Kidney (tissue), 14 donors: Measurements from ENCODE around the gene USP24. TPM values are rescaled to one million over a fixed set of nuclear protein-coding genes. Genes with fewer than 3 reads are reported as not detected.

Experiments used
- DNase-seq, 5 donors: peaks; one replicate each; pipeline ENCODE4 v3.0.0-alpha.2; 2013 to 2020
- FAIRE-seq: peaks from 2 replicates; lab custom pipeline; 2012; peaks lifted over from hg19 to GRCh38; lab: Jason Lieb, UNC
- H3K27ac ChIP-seq, 2 donors: one replicate each; pipeline ENCODE4 v1.7.0; 2013; ENCODE audit warnings: low read depth in 2 of 2, low read length in 2 of 2, inconsistent platforms in 1 of 2
- H3K27me3 ChIP-seq: one replicate; pipeline ENCODE4 v1.7.1; 2013; ENCODE audit warnings: low read length, inconsistent platforms; ENCODE audit not compliant: control insufficient read depth, insufficient read depth
- H3K36me3 ChIP-seq, 3 donors: one replicate each; pipeline versions ENCODE4 v1.7.0 to v1.7.1; 2013; ENCODE audit warnings: low read length in 3 of 3, control low read depth in 1 of 3, inconsistent platforms in 1 of 3; ENCODE audit not compliant: insufficient read depth in 3 of 3, control insufficient read depth in 2 of 3
- H3K4me1 ChIP-seq, 3 donors: one replicate each; pipeline versions ENCODE4 v1.7.0 to v1.7.1; 2013; ENCODE audit warnings: low read length in 3 of 3, inconsistent platforms in 1 of 3, low read depth in 1 of 3; ENCODE audit not compliant: control insufficient read depth in 2 of 3, insufficient read depth in 2 of 3
- H3K4me3 ChIP-seq, 3 donors: one replicate each; pipeline versions ENCODE4 v1.7.0 to v1.8.1; 2013; ENCODE audit warnings: low read length in 3 of 3, control low read depth in 1 of 3, inconsistent platforms in 1 of 3
- H3K9ac ChIP-seq, 3 donors: one replicate each; pipeline versions ENCODE4 v1.7.0 to v1.7.1; 2013; ENCODE audit warnings: low read length in 3 of 3, control low read depth in 1 of 3, inconsistent platforms in 1 of 3
- H3K9me3 ChIP-seq, 3 donors: one replicate each; pipeline versions ENCODE4 v1.7.0 to v1.7.1; 2013; ENCODE audit warnings: low read length in 3 of 3, control low read depth in 1 of 3, inconsistent platforms in 1 of 3; ENCODE audit not compliant: control insufficient read depth in 2 of 3, insufficient read depth in 1 of 3
- intact Hi-C: fragments of 100-400 bp; cut with DNase I; formaldehyde crosslinking; loops from one replicate; pipeline ENCODE4 v1.11.1; 2022
- polyA plus RNA-seq: library from polyadenylated mRNA; stranded (reverse); fragments of 350-450 nt; fragmentation: Illumina TruSeq; extraction: RNeasy Lipid Tissue Mini Kit (QIAGEN cat#74804); gene quantifications from one replicate; pipeline ENCODE4 v1.2.3, GENCODE V29; 2014; ENCODE audit warnings: low read depth, low replicate concordance; ENCODE audit not compliant: insufficient read depth
- total RNA-seq: library from RNA; stranded (reverse); fragmentation: NEBNext Ultra II Directional; extraction: Animal tissue kit (Norgen Biotek cat#: 25700); gene quantifications from one replicate; pipeline ENCODE4 v1.2.1, GENCODE V29; 2021
- TF ChIP-seq, protein P1 (sequence below): IDR thresholded peaks from 3 replicates; pipeline ENCODE4 v1.5.1; 2012; ENCODE audit warnings: mild to moderate bottlenecking, moderate library complexity, borderline replicate concordance; ENCODE audit not compliant: insufficient read depth; ENCODE audit errors: extremely low read depth
- donor health status: control.
- donor health status: control.
- donor health status: control.
- donor health status: control.
- donor health status: control.
- donor health status: DM: yes; HTN: yes; CAD: no.
- donor health status: Normal renal cell carcinoma (clear cell type).

The USP24 gene
- total and polyA plus RNA-seq, 2 donors from 2014 or later, result 10.1 to 49.2 TPM

DNA sequence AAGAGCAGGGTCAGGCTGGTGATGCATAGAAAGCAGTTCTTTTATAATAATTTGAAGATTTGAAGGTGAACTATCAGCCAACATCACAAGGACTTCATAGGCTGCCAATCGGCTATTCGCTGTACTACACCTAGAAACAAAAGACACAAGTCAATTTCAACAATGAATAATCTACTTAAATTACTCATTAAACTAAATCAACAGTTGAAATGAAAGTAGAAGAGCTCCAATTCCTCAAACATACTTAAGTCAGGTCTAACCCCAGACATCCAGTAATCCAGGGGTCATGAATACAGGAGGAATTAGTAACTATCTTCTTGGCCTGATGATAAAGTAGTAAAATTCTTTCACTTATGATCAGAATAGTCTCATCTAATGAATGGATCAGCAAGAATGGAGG is 111.3 kb downstream of the USP24 start:
- TF ChIP-seq, protein P1, sequence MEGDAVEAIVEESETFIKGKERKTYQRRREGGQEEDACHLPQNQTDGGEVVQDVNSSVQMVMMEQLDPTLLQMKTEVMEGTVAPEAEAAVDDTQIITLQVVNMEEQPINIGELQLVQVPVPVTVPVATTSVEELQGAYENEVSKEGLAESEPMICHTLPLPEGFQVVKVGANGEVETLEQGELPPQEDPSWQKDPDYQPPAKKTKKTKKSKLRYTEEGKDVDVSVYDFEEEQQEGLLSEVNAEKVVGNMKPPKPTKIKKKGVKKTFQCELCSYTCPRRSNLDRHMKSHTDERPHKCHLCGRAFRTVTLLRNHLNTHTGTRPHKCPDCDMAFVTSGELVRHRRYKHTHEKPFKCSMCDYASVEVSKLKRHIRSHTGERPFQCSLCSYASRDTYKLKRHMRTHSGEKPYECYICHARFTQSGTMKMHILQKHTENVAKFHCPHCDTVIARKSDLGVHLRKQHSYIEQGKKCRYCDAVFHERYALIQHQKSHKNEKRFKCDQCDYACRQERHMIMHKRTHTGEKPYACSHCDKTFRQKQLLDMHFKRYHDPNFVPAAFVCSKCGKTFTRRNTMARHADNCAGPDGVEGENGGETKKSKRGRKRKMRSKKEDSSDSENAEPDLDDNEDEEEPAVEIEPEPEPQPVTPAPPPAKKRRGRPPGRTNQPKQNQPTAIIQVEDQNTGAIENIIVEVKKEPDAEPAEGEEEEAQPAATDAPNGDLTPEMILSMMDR, result no peak
- no peaks in the 10 kb centered on the region for H3K27me3 ChIP-seq
- H3K4me3 ChIP-seq, result no peak overlapping the region
- peaks cover 0 to 13% (median 6%) of the 10 kb centered on the region in 3 donors for H3K4me1 ChIP-seq
- intact Hi-C loops, result no loop called here
- DNase-seq (peak in 2 of 5 donors; percentile 3 to 16), FAIRE-seq (peak; percentile 56)
- peaks cover 15 to 57% (median 28%) of the 10 kb centered on the region in 3 donors for H3K36me3 ChIP-seq
- no peak overlapping the region for H3K27ac ChIP-seq
- no peak overlapping the region for H3K9ac ChIP-seq
- H3K9me3 ChIP-seq, result no peaks in the 10 kb centered on the region

DNA sequence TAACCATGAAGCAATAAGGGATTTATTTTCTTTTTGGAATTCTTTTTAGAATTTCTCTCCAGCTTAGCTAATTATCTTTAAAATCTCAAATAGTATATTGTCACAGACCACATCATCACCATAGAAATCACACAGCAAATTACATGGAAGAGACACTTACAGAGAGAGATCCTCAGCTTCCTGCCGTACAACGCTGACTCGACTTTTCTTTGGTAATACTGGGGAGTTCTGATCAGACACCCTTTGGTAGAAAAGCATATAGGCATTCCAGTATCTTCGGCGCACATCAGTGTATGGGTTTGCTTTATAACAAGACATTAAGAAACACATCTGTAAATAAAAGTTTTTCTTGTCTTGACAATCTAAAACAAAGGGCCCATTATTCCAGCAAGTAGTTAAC is 120.1 kb downstream of the USP24 start:
- H3K36me3 ChIP-seq, result peaks cover 9 to 74% (median 44%) of the 10 kb centered on the region in 3 donors
- FAIRE-seq (no peak), DNase-seq (no peak)
- no peak overlapping the region for H3K4me3 ChIP-seq
- H3K9me3 ChIP-seq, result no peaks in the 10 kb centered on the region
- H3K27me3 ChIP-seq, result no peaks in the 10 kb centered on the region
- intact Hi-C loops, result no loop called here
- H3K27ac ChIP-seq, result no peak overlapping the region
- TF ChIP-seq, protein P1, result no peak
- no peak overlapping the region for H3K9ac ChIP-seq
- H3K4me1 ChIP-seq, result no peaks in the 10 kb centered on the region

DNA sequence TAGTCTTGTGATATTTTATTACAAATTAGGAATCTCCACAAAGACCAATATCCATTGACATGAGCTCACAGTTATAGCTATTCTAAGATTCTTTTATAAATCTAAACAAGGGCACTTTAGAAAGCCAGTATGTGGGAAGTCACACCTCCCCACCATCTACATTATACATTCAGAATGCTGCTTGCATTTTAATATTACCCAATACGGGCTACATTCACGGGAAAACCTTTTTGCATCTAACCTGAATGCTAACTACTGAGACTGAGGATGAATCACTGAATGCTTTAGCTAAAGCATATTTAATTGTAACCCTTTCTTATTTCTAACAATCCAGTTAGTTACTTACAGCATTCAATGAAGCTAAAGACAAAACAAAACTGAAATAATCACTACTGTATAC is 122.7 kb downstream of the USP24 start:
- Histone ChIP-seq H3K4me1 (no peaks in the 10 kb centered on the region), H3K9me3 (no peaks in the 10 kb centered on the region), H3K4me3 (no peak overlapping the region), H3K9ac (no peak overlapping the region), H3K27me3 (no peaks in the 10 kb centered on the region), H3K36me3 (peaks cover 10 to 74% (median 54%) of the 10 kb centered on the region in 3 donors), H3K27ac (no peak overlapping the region)
- DNase-seq, result no peak
- FAIRE-seq, result no peak
- intact Hi-C loops, result no loop called here
- TF ChIP-seq, protein P1, result no peak

DNA sequence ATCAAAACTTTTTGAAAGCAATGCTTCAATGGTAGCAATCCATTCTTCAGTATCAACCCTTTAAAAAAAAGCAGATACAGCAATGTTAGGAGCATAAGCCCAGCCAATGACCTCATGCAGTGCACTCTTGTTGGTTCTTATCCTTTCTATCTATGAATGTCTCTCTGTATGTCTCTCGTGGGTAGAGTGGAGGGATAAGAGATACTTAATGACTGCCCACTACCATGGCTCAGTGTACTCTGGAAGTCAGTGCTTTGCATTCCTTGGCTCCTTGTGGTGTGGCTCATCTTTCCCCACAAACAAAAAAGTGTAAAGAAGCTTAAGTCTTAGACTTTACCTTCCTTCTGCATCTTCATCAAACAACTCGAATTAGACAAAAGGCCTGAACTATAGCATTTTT is 125.5 kb downstream of the USP24 start:
- H3K27ac ChIP-seq, result no peak overlapping the region
- H3K4me3 ChIP-seq, result no peak overlapping the region
- intact Hi-C loops, result no loop called here
- no peaks in the 10 kb centered on the region for H3K4me1 ChIP-seq
- FAIRE-seq, result no peak
- DNase-seq, result no peak
- H3K36me3 ChIP-seq, result peaks cover 10 to 77% (median 57%) of the 10 kb centered on the region in 3 donors
- H3K27me3 ChIP-seq, result no peaks in the 10 kb centered on the region
- H3K9ac ChIP-seq, result no peak overlapping the region
- H3K9me3 ChIP-seq, result no peaks in the 10 kb centered on the region
- TF ChIP-seq, protein P1, result no peak
